ENCODE data around the gene COL16A1.

- TF ChIP-seq ZFAT (CRISPR knock-in tag; conservative IDR thresholded peaks at IDR 0.05) = no peak
- TF ChIP-seq, protein P1, sequence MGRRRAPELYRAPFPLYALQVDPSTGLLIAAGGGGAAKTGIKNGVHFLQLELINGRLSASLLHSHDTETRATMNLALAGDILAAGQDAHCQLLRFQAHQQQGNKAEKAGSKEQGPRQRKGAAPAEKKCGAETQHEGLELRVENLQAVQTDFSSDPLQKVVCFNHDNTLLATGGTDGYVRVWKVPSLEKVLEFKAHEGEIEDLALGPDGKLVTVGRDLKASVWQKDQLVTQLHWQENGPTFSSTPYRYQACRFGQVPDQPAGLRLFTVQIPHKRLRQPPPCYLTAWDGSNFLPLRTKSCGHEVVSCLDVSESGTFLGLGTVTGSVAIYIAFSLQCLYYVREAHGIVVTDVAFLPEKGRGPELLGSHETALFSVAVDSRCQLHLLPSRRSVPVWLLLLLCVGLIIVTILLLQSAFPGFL (CRISPR knock-in tag; IDR thresholded peaks at IDR 0.05) = no peak
- TF ChIP-seq SMAD9 (CRISPR knock-in tag; IDR thresholded peaks at IDR 0.05) = no peak
- TF ChIP-seq ZNF367 (CRISPR knock-in tag; IDR thresholded peaks at IDR 0.05; ENCODE audit: borderline replicate concordance) = no peak
- no peak for TF ChIP-seq ZNF670 (CRISPR knock-in tag; IDR thresholded peaks at IDR 0.05; ENCODE audit: borderline replicate concordance)
- no peak for TF ChIP-seq PHF8 (CRISPR knock-in tag; IDR thresholded peaks at IDR 0.05)
- no peak for TF ChIP-seq TFDP1 (CRISPR knock-in tag; IDR thresholded peaks at IDR 0.05; ENCODE audit: borderline replicate concordance)
- TF ChIP-seq CTCF (CRISPR knock-in tag; IDR thresholded peaks at IDR 0.05) = no peak
- TF ChIP-seq, protein P2, sequence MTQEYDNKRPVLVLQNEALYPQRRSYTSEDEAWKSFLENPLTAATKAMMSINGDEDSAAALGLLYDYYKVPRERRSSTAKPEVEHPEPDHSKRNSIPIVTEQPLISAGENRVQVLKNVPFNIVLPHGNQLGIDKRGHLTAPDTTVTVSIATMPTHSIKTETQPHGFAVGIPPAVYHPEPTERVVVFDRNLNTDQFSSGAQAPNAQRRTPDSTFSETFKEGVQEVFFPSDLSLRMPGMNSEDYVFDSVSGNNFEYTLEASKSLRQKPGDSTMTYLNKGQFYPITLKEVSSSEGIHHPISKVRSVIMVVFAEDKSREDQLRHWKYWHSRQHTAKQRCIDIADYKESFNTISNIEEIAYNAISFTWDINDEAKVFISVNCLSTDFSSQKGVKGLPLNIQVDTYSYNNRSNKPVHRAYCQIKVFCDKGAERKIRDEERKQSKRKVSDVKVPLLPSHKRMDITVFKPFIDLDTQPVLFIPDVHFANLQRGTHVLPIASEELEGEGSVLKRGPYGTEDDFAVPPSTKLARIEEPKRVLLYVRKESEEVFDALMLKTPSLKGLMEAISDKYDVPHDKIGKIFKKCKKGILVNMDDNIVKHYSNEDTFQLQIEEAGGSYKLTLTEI (CRISPR knock-in tag; conservative IDR thresholded peaks at IDR 0.05) = no peak
Observed at GRCh38 chr1:31677401-31677800, 26.4 kb downstream of the COL16A1 start.
